ENCODE measurements around the gene AGTRAP.

The AGTRAP gene

DNA sequence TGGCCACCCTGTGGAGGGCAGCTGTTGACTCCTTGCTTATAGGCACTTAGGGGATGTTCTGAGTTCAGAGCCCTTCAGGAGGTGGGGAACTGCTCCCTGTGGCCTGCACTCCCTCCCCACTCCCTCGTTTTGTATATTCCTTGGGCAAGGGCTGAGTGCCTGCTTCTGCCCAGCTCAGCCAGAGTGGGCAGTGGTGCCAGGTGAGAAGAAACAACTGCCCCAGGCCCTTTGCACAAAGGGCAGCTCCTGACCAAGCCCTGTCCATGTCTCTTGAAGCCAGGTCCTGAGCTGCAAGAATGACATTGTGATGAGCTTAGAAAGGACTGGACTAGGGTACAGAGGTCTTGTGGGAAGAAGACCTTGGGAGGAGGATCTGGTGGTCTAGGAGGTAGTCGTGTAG is 2.2 kb downstream of the AGTRAP start:
- H3K27ac ChIP-seq (ENCODE audit: low read length) = no peak overlapping the region
- H3K36me3 ChIP-seq (replicated peaks; ENCODE audit: low read depth, low read length) = no peaks in the 10 kb centered on the region
- H3K27me3 ChIP-seq (ENCODE audit: low read depth, low read length) = no peaks in the 10 kb centered on the region
- no peaks in the 10 kb centered on the region for H4K20me1 ChIP-seq (ENCODE audit: insufficient read depth, low read length)
- TF ChIP-seq, protein P1, sequence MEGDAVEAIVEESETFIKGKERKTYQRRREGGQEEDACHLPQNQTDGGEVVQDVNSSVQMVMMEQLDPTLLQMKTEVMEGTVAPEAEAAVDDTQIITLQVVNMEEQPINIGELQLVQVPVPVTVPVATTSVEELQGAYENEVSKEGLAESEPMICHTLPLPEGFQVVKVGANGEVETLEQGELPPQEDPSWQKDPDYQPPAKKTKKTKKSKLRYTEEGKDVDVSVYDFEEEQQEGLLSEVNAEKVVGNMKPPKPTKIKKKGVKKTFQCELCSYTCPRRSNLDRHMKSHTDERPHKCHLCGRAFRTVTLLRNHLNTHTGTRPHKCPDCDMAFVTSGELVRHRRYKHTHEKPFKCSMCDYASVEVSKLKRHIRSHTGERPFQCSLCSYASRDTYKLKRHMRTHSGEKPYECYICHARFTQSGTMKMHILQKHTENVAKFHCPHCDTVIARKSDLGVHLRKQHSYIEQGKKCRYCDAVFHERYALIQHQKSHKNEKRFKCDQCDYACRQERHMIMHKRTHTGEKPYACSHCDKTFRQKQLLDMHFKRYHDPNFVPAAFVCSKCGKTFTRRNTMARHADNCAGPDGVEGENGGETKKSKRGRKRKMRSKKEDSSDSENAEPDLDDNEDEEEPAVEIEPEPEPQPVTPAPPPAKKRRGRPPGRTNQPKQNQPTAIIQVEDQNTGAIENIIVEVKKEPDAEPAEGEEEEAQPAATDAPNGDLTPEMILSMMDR (IDR thresholded peaks at IDR 0.05; ENCODE audit: low read depth, low read length) = no peak
- TF ChIP-seq EZH2phosphoT487 (IDR thresholded peaks at IDR 0.05; ENCODE audit: low read depth) = no peak
- no peak overlapping the region for H3K4me3 ChIP-seq (ENCODE audit: low read length)
- H2AFZ ChIP-seq (ENCODE audit: low read depth, low read length) = no peak overlapping the region
- peaks cover 10% of the 10 kb centered on the region for H3K4me1 ChIP-seq (ENCODE audit: low read length)
- no peak overlapping the region for H3K4me2 ChIP-seq (ENCODE audit: low read length)
- H3K9me3 ChIP-seq (ENCODE audit: insufficient read depth, low read length) = no peaks in the 10 kb centered on the region
- H3K9ac ChIP-seq (ENCODE audit: low read length) = no peak overlapping the region
- H3K79me2 ChIP-seq (ENCODE audit: low read length) = no peaks in the 10 kb centered on the region

- H3K9me3 ChIP-seq (ENCODE audit: insufficient read depth, low read length) = no peaks in the 10 kb centered on the region
- no peak overlapping the region for H3K27ac ChIP-seq (ENCODE audit: low read length)
- peaks cover 10% of the 10 kb centered on the region for H3K4me1 ChIP-seq (ENCODE audit: low read length)
- H4K20me1 ChIP-seq (ENCODE audit: insufficient read depth, low read length) = no peaks in the 10 kb centered on the region
- no peaks in the 10 kb centered on the region for H3K27me3 ChIP-seq (ENCODE audit: low read depth, low read length)
- no peaks in the 10 kb centered on the region for H3K79me2 ChIP-seq (ENCODE audit: low read length)
- H3K36me3 ChIP-seq (replicated peaks; ENCODE audit: low read depth, low read length) = no peaks in the 10 kb centered on the region
- no peak overlapping the region for H3K4me2 ChIP-seq (ENCODE audit: low read length)
- TF ChIP-seq EZH2phosphoT487 (IDR thresholded peaks at IDR 0.05; ENCODE audit: low read depth) = no peak
- TF ChIP-seq, protein P1 (IDR thresholded peaks at IDR 0.05; ENCODE audit: low read depth, low read length) = no peak
- no peak overlapping the region for H2AFZ ChIP-seq (ENCODE audit: low read depth, low read length)
- H3K4me3 ChIP-seq (ENCODE audit: low read length) = no peak overlapping the region
- H3K9ac ChIP-seq (ENCODE audit: low read length) = no peak overlapping the region
Measured at GRCh38 chr1:11738783-11739182, 2.8 kb downstream of the AGTRAP start.

GRCh38 chr1:11740258-11741192 is 4.6 kb downstream of the AGTRAP start:
- Histone ChIP-seq H3K4me2 (ENCODE audit: low read length) (no peak overlapping the region), H3K4me1 (ENCODE audit: low read length) (peaks cover 10% of the 10 kb centered on the region), H3K79me2 (ENCODE audit: low read length) (no peaks in the 10 kb centered on the region), H2AFZ (ENCODE audit: low read depth, low read length) (no peak overlapping the region), H3K27ac (ENCODE audit: low read length) (no peak overlapping the region), H3K9ac (ENCODE audit: low read length) (no peak overlapping the region), H3K4me3 (ENCODE audit: low read length) (no peak overlapping the region), H3K27me3 (ENCODE audit: low read depth, low read length) (no peaks in the 10 kb centered on the region), H4K20me1 (ENCODE audit: insufficient read depth, low read length) (no peaks in the 10 kb centered on the region), H3K36me3 (replicated peaks; ENCODE audit: low read depth, low read length) (no peaks in the 10 kb centered on the region), H3K9me3 (ENCODE audit: insufficient read depth, low read length) (no peaks in the 10 kb centered on the region)
- TF ChIP-seq EZH2phosphoT487 (IDR thresholded peaks at IDR 0.05; ENCODE audit: low read depth) = no peak
- TF ChIP-seq, protein P1 (IDR thresholded peaks at IDR 0.05; ENCODE audit: low read depth, low read length) = no peak

DNA sequence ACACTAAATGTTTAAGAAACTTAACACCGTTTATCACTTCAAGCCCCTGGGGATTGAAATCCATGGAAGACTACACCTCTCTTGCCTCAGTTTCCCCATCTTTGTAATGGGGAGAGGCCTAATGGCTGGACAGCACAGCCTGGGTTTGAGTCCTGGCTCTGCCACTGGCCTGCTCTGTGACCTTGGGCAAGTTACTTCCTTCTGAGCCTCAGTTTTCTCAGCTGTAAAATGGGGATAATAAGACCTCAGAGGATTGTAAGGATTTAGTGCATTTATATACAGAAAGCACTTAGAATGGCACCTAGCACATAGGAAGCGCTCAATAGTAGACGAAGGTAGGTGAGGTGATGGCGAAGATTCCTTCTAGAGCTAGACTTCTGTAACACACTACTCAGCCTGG is 5.5 kb downstream of the AGTRAP start:
- no peak overlapping the region for H3K9ac ChIP-seq (ENCODE audit: low read length)
- no peak overlapping the region for H3K4me2 ChIP-seq (ENCODE audit: low read length)
- no peaks in the 10 kb centered on the region for H4K20me1 ChIP-seq (ENCODE audit: insufficient read depth, low read length)
- no peak overlapping the region for H3K4me3 ChIP-seq (ENCODE audit: low read length)
- no peak overlapping the region for H3K27ac ChIP-seq (ENCODE audit: low read length)
- no peaks in the 10 kb centered on the region for H3K36me3 ChIP-seq (replicated peaks; ENCODE audit: low read depth, low read length)
- TF ChIP-seq EZH2phosphoT487 (IDR thresholded peaks at IDR 0.05; ENCODE audit: low read depth) = no peak
- TF ChIP-seq, protein P1 (IDR thresholded peaks at IDR 0.05; ENCODE audit: low read depth, low read length) = no peak
- H3K27me3 ChIP-seq (ENCODE audit: low read depth, low read length) = no peaks in the 10 kb centered on the region
- peaks cover 8% of the 10 kb centered on the region for H3K4me1 ChIP-seq (ENCODE audit: low read length)
- H3K9me3 ChIP-seq (ENCODE audit: insufficient read depth, low read length) = no peaks in the 10 kb centered on the region
- H3K79me2 ChIP-seq (ENCODE audit: low read length) = no peaks in the 10 kb centered on the region
- H2AFZ ChIP-seq (ENCODE audit: low read depth, low read length) = no peak overlapping the region

Measured in OCI-LY3 (cell line).